CD14-positive monocyte (primary cell): ENCODE data around the gene GPR173. TPM values are rescaled to one million over a fixed set of nuclear protein-coding genes. Genes with fewer than 3 reads are reported as not detected.

Experiments used
- DNase-seq, 3 donors: peaks; one replicate each; pipeline ENCODE4 v3.0.0-alpha.2; 2011 to 2022
- H2AFZ ChIP-seq: 2 replicates; pipeline ENCODE4 v1.6.0; 2012; ENCODE audit warnings: mild to moderate bottlenecking, low read depth, low read length, inconsistent platforms; ENCODE audit not compliant: insufficient read depth, poor library complexity, severe bottlenecking
- H3K27ac ChIP-seq, 2 donors: 1 replicate in 1 of 2; 2 replicates in 1 of 2; pipeline ENCODE4 v1.5.1; 2012 to 2013; ENCODE audit warnings: low read length in 2 of 2, control low read depth in 1 of 2, inconsistent platforms in 1 of 2, low read depth in 1 of 2, mild to moderate bottlenecking in 1 of 2
- H3K27me3 ChIP-seq, 2 donors: one replicate each; pipeline versions ENCODE4 v1.6.0 to v1.6.1; 2011 to 2013; ENCODE audit warnings: low read length in 2 of 2; ENCODE audit not compliant: control insufficient read depth in 2 of 2, insufficient read depth in 2 of 2
- H3K36me3 ChIP-seq, 2 donors: replicated peaks in 1 of 2; 1 replicate in 1 of 2; 2 replicates in 1 of 2; pipeline versions ENCODE4 v1.5.1 to v1.6.1; 2012 to 2013; ENCODE audit warnings: low read length in 2 of 2, control low read depth in 1 of 2, inconsistent platforms in 1 of 2, mild to moderate bottlenecking in 1 of 2; ENCODE audit not compliant: insufficient read depth in 2 of 2, control insufficient read depth in 1 of 2
- H3K4me1 ChIP-seq, 2 donors: 1 replicate in 1 of 2; 2 replicates in 1 of 2; pipeline versions ENCODE4 v1.5.1 to v1.6.1; 2012 to 2013; ENCODE audit warnings: low read length in 2 of 2, control low read depth in 1 of 2, inconsistent platforms in 1 of 2, mild to moderate bottlenecking in 1 of 2, moderate library complexity in 1 of 2; ENCODE audit not compliant: insufficient read depth in 2 of 2, control insufficient read depth in 1 of 2
- H3K4me2 ChIP-seq: replicated peaks from 2 replicates; pipeline ENCODE3; 2012; ENCODE audit warnings: low read length, moderate library complexity, mild to moderate bottlenecking; ENCODE audit not compliant: poor library complexity, severe bottlenecking; ENCODE audit errors: extremely low read depth
- H3K4me3 ChIP-seq, 3 experiments: fragments of 200-600 bp in 1 of 3; sonication (generic) in 1 of 3; replicated peaks in 1 of 3; 1 replicate in 2 of 3; 2 replicates in 1 of 3; pipeline ENCODE4 v1.5.1; 2011 to 2013; ENCODE audit warnings: low read length in 3 of 3, mild to moderate bottlenecking in 3 of 3, control low read depth in 2 of 3, low read depth in 2 of 3, inconsistent platforms in 1 of 3, moderate library complexity in 1 of 3
- H3K79me2 ChIP-seq: 2 replicates; pipeline ENCODE4 v1.6.0; 2012; ENCODE audit warnings: mild to moderate bottlenecking, control low read depth, inconsistent platforms, low read length, moderate library complexity; ENCODE audit not compliant: insufficient read depth
- H3K9ac ChIP-seq: 2 replicates; pipeline ENCODE4 v1.6.0; 2017; ENCODE audit warnings: low read length, mild to moderate bottlenecking; ENCODE audit not compliant: insufficient read depth, poor library complexity, severe bottlenecking
- H3K9me3 ChIP-seq, 2 donors: replicated peaks in 1 of 2; 1 replicate in 1 of 2; 2 replicates in 1 of 2; pipeline versions ENCODE4 v1.5.1 to v1.6.1; 2012 to 2013; ENCODE audit warnings: low read length in 2 of 2, control low read depth in 1 of 2; ENCODE audit not compliant: control insufficient read depth in 1 of 2, insufficient read depth in 1 of 2
- H4K20me1 ChIP-seq: 2 replicates; pipeline ENCODE4 v1.6.0; 2012; ENCODE audit warnings: mild to moderate bottlenecking, low read length, control low read depth, moderate library complexity; ENCODE audit not compliant: insufficient read depth
- H3K27ac Mint-ChIP-seq, 7 donors: one replicate each; pipeline ENCODE4 v1.8.0; 2020; ENCODE audit warnings: mild to moderate bottlenecking in 7 of 7, mixed read lengths in 7 of 7, moderate library complexity in 6 of 7, inconsistent platforms in 2 of 7
- H3K27me3 Mint-ChIP-seq, 3 donors: one replicate each; pipeline ENCODE4 v1.8.0; 2021 to 2022; ENCODE audit warnings: low read depth in 3 of 3, mild to moderate bottlenecking in 3 of 3, mixed read lengths in 3 of 3, moderate library complexity in 3 of 3, inconsistent platforms in 1 of 3
- H3K36me3 Mint-ChIP-seq, 2 donors: one replicate each; pipeline ENCODE4 v1.8.0; 2020; ENCODE audit warnings: mixed read lengths in 2 of 2, inconsistent platforms in 1 of 2, mild to moderate bottlenecking in 1 of 2
- H3K4me1 Mint-ChIP-seq: one replicate; pipeline ENCODE4 v1.8.0; 2020; ENCODE audit warnings: mild to moderate bottlenecking, mixed read lengths
- H3K4me3 Mint-ChIP-seq, 2 donors: one replicate each; pipeline ENCODE4 v1.8.0; 2020; ENCODE audit warnings: mild to moderate bottlenecking in 2 of 2, mixed read lengths in 2 of 2, moderate library complexity in 1 of 2
- H3K9me3 Mint-ChIP-seq, 7 donors: one replicate each; pipeline ENCODE4 v1.8.0; 2020 to 2022; ENCODE audit warnings: mixed read lengths in 7 of 7, mild to moderate bottlenecking in 6 of 7, moderate library complexity in 6 of 7, inconsistent platforms in 2 of 7
- WGBS: methylation state at CpG from one replicate; pipeline ENCODE4 v1.1.5; 2013; ENCODE audit warnings: missing lambda C conversion rate; ENCODE audit not compliant: insufficient coverage; 5-methylcytosine and 5-hydroxymethylcytosine counted together
- intact Hi-C, 2 donors: fragments of 100-400 bp; cut with micrococcal nuclease; formaldehyde crosslinking; loops; one replicate each; pipeline versions ENCODE4 v1.15.0 to v1.15.1; 2023
- polyA plus RNA-seq, 3 donors: library from polyadenylated mRNA; depleted of rRNA in 1 of 3; unstranded in 2 of 3; stranded (reverse) in 1 of 3; fragments of 300-500 nt in 2 of 3; fragments of >200 nt in 1 of 3; fragmentation: Illumina TruSeq in 2 of 3; gene quantifications; 1 replicate in 2 of 3; 2 replicates in 1 of 3; pipeline ENCODE4 v1.2.3, GENCODE V29; 2012 to 2021
- TF ChIP-seq, protein P1 (sequence below): fragments of 200-600 bp; IDR thresholded peaks from one replicate; pipeline ENCODE4 v1.8.0; 2022; ENCODE audit warnings: antibody characterized with exemption, mild to moderate bottlenecking

GPR173 gene
- polyA plus RNA-seq, 3 donors, result 0.43 TPM; not detected in 2

DNA sequence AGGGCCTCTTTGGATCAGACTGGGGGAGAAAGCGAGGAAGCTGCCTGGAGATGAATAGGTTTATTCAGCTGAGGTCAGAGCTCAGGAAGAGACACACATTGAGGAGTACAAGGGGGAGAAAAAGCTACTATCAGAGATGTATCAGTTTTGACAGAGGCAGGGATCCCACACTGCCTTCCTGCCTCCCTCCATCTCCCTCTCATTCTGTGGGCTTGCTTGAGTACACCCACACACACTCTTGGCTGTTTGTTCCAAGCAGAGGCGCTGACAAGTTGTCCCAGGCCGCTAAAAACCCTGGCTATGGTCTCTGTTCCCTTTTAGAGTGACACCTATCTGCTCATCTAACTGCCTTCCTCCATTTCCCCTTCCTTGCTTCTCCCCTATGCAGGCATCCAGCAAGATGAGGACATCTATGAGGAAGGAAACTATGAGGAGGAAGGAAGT lies 38.8 kb downstream of the GPR173 start:
- DNase-seq, result peak in 2 of 3 donors; percentile 41 to 71
- Histone ChIP-seq H3K9me3 (no peaks in the 10 kb centered on the region), H3K27me3 (no peaks in the 10 kb centered on the region), H3K4me3 (no peak overlapping the region), H3K27ac (no peak overlapping the region), H3K36me3 (no peaks in the 10 kb centered on the region), H3K4me1 (peaks cover 28 to 31% of the 10 kb centered on the region in 2 donors), H4K20me1 (no peaks in the 10 kb centered on the region), H3K4me2 (no peak overlapping the region), H2AFZ (no peak overlapping the region), H3K9ac (no peak overlapping the region), H3K79me2 (no peaks in the 10 kb centered on the region)
- Mint-ChIP-seq H3K4me1 (peaks cover 34% of the 10 kb centered on the region), H3K9me3 (peaks cover 0 to 6% (median 0%) of the 10 kb centered on the region in 7 donors), H3K4me3 (peak overlapping the region in 1 of 2 donors; percentile 39), H3K36me3 (peaks cover 0 to 20% of the 10 kb centered on the region in 2 donors), H3K27me3 (peaks cover 13 to 34% (median 23%) of the 10 kb centered on the region in 3 donors), H3K27ac (no peak overlapping the region)
- TF ChIP-seq, protein P1, sequence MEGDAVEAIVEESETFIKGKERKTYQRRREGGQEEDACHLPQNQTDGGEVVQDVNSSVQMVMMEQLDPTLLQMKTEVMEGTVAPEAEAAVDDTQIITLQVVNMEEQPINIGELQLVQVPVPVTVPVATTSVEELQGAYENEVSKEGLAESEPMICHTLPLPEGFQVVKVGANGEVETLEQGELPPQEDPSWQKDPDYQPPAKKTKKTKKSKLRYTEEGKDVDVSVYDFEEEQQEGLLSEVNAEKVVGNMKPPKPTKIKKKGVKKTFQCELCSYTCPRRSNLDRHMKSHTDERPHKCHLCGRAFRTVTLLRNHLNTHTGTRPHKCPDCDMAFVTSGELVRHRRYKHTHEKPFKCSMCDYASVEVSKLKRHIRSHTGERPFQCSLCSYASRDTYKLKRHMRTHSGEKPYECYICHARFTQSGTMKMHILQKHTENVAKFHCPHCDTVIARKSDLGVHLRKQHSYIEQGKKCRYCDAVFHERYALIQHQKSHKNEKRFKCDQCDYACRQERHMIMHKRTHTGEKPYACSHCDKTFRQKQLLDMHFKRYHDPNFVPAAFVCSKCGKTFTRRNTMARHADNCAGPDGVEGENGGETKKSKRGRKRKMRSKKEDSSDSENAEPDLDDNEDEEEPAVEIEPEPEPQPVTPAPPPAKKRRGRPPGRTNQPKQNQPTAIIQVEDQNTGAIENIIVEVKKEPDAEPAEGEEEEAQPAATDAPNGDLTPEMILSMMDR, result no peak
- WGBS, result 80% methylated on average over 1 of the region's 3 CpGs
- intact Hi-C loops, result no loop called here

DNA sequence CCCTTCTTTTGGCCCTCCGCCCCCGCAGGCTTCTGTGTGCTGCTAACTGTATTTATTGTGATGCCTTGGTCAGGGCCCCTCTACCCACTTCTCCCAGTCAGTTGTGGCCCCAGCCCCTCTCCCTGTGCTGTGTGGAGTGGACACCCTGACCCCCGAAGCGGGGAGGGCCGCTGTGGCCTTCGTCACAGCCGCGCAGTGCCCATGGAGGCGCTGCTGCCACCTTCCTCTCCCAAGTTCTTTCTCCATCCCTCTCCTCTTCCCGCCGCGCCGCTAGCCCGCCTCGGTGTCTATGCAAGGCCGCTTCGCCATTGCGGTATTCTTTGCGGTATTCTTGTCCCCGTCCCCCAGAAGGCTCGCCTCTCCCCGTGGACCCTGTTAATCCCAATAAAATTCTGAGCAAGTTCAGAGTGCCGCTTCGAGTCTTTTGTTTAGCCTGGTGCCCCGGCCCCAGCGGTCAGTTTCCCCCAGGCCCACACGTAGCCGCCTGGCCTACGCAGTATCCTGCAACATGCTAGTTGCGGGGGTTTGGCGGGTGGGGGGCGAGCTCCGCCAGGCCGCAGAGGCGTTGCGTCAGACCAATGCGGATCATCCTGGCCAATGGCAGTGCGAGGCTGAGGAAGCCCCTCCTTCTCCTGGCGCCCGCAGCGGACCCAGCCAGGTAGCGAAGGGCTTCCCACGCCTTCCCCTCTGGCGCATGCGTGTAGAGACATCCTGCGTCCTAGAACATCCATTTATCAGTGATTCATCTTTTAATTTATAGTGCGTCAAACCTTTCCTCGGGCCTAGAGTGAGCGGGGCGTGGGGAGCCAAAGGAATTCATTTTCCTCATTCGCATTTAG lies 39.8 kb downstream of the GPR173 start:
- peak overlapping the region in 1 of 3 experiments; percentile 45 for H3K4me3 ChIP-seq
- WGBS, result 34% methylated on average over 22 of the region's 51 CpGs
- Mint-ChIP-seq H3K27me3 (peaks cover 11 to 30% (median 15%) of the 10 kb centered on the region in 3 donors), H3K36me3 (peaks cover 0 to 20% of the 10 kb centered on the region in 2 donors), H3K4me3 (peak overlapping the region; percentile 59 to 83), H3K4me1 (peaks cover 28% of the 10 kb centered on the region), H3K27ac (peak overlapping the region in 3 of 7 donors; percentile 37 to 75 (median 54)), H3K9me3 (peaks cover 0 to 6% (median 0%) of the 10 kb centered on the region in 7 donors)
- H3K9me3 ChIP-seq, result no peaks in the 10 kb centered on the region
- H3K4me2 ChIP-seq, result peak overlapping the region; percentile 47
- H4K20me1 ChIP-seq, result no peaks in the 10 kb centered on the region
- peak in 2 of 3 donors; percentile 15 to 50 for DNase-seq
- no peaks in the 10 kb centered on the region for H3K27me3 ChIP-seq
- intact Hi-C loops, result no loop called here
- no peak overlapping the region for H2AFZ ChIP-seq
- no peaks in the 10 kb centered on the region for H3K79me2 ChIP-seq
- H3K9ac ChIP-seq, result no peak overlapping the region
- no peaks in the 10 kb centered on the region for H3K36me3 ChIP-seq
- peaks cover 21 to 28% of the 10 kb centered on the region in 2 donors for H3K4me1 ChIP-seq
- no peak overlapping the region for H3K27ac ChIP-seq
- TF ChIP-seq, protein P1, result no peak
